GM19193 (cell line): Measurements from ENCODE around the gene TLK1.

Source experiments
- POLR2A ChIP-seq: IDR thresholded peaks from 4 replicates; pipeline ENCODE4 v1.6.1; 2011; ENCODE audit not compliant: insufficient read depth, insufficient read length; ENCODE audit errors: extremely low read depth

The TLK1 gene

DNA sequence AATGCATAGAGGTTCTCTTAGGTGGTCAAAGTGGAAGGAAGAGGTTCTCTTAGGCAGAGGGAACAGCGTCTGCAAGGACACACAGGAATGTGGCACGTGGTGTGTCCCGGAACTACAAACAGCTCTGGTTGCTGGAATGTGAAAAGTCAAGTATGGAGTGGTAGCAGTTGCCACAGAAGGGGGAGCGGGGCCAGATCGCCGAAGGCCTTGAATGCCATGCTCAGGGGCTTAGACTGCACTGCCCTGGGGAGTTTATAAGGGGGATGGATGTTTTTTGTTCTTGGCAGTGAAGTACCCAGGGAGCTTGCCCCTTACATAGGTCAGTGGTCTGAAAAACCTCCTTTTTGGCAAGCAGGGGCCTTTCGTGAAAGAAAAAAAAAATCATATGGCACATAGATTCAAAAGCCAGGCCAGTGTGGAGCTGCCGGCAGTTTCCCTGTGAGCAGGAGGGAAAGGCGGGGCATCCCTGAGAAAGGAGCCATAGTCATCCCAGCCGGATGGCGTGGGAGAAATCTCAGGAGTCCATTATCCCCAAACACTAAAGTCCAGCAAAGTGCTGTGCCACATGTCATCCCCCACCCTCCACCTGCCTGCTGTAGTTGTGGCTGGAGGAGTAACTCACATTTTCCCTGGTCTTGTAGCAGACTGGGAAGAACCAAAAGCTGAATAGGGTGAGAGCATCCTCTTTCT lies 186.2 kb downstream of the TLK1 start:
- TF ChIP-seq POLR2A: no peak

DNA sequence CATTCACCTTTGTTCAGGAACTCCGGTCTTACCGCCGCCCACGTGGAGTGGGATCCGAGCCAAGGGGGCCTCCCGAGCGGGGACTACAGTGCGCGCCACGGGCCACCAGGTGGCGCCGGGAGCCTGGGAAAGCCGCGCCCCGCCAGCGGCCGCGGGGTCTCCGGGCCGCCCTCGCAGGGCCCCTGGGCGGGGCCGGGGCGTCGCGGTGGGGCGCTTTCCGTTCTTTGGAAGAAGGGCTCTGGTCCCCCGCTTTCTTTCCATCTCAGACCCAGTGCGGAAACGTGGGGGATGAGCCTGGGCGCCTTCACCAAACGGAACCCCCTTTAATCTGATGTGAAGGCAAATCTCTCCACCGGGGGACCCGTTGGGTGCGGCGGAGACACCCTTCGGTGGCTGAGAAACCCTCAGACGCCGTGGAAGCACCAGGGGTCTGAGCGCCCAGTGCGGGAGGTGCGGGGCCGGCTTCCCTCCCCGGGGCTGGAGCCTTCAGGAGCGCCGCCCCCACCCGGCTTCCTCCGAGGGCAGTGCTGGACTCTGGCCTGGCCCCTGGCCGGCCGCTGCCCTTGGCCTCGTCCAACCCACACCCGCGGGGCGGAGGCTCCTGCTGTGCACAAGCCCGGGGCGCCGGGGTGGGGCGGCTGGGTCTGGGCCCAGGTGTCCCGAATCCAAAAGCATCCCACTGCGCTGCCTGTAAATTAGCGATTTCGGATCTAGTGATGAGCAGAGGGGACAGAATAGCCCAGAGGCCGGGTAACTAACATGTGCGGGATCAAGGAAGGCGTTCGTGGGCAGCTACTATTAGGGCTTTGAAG lies 187.0 kb downstream of the TLK1 start:
- TF ChIP-seq POLR2A: peak; percentile 70

DNA sequence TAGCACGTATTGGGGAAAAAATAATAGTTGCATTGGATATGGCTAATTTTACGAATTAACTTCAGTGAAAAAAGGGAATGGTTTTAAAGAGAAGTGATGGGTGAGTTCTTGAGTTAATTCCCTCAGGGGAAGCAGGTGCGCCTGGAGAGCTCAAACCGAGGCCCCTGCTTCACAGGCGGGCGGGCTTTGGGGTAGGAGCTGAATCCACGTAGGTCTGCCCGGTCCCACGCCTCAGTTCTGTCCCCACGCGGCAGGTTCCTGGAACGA lies 187.5 kb downstream of the TLK1 start:
- no peak for TF ChIP-seq POLR2A

DNA sequence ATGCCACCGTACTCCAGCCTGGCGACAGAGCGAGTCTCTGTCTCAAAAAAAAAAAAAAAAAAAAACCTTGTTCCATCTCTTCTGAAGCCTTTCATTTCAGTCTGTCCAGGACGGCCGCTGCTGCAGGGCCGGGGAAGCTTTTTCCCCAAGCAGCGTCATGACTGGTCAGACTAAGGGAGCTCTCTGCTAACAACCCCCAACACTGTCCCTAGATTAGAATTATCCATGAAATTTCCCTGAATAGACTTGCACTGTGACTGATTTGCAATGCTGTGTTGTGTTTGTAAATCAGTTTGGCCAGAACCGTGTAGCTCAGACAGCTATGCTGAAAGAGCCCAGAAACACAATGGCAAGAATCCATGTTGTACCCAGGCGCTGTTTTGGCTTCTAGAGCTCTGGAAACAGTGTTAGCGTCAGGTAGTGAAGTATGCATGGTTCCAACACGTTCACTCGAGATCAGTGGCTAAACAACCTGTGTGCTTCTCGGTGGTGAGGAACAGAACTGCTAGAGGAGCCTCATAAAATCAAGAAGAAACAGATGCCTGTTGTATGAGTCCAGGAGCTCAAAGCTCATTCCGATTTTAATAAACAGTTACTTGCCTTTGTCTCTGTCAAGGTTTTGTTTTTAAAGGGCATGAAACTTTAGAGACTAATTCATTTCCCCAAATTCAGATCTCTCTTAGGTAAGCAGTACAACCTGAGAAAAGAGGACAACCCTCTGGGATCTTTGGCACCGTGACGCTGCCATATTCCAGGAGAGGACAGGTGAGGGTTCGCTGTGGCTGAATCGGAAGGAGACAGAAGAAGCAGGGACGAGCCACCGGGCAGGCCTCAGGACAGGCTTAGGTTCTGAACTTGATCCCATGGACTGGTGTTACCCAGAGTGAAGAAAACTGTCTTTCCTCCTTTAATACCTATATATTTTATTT lies 188.1 kb downstream of the TLK1 start:
- TF ChIP-seq POLR2A: no peak

DNA sequence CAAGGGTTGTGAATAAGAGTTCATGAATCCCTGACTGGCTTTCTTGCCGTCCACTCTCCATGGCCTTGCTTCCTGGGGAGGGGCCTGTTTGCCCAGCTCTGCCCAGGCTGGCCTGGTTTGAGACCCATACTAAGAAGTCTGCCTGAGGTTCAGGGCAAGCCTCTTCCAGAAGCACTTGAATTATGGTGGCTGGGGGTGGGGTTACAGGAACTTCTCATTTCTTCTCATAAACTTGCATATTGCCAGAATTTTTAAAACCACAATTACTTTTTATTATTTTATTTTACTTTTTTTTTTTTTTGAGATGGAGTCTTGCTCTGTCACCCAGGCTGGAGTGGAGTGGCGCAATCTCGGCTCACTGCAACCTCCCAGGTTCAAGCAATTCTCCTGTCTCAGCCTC lies 189.6 kb downstream of the TLK1 start:
- TF ChIP-seq POLR2A: no peak

DNA sequence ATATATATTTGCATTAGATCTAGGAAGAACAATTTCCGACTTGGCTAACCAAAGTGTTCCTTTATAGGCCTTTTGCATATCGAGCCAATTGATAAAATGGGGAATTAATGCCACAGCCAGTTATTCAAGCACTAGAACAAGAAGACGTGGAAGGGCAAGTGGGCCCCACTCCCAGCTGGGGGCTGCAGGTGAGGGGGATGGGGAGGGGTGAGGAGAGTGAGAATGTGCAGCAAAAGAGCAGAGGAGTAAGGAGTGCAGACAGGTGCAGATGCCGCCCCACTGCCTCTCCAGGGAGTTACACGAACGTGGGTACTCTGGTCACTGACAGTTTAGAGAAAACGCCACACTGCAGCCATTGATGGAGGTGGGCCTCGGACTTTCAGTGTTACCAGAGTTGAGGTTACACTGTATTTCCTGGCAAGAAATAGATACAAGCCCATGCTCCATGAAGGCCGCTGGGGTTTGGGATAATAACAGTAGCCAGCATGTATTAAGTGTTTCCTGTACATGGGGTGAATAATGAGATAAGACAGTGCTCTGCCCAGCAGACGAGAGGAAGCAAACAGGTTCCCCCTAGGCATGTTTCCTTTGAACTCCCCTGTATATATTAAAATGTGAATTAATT lies 190.7 kb downstream of the TLK1 start:
- no peak for TF ChIP-seq POLR2A

DNA sequence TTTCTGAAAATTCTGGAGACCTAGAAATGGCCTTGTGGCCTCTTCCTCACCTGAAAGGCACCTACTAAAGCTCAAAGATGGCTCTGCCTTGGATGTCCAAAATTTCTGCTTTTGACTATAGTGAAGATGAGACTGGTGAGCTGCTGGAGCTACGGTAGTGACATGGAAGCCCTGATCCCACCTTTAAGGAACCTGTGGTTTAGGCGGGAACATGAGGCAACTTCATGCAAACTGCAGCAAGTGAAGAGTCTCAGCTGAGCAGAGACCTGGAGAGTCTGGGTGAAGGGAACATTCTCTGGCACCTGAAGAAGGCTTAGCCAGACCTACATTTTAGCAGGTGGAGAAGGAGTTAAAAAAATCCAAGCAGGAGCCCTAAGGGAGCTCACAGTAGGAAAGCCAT lies 191.7 kb downstream of the TLK1 start:
- no peak for TF ChIP-seq POLR2A

DNA sequence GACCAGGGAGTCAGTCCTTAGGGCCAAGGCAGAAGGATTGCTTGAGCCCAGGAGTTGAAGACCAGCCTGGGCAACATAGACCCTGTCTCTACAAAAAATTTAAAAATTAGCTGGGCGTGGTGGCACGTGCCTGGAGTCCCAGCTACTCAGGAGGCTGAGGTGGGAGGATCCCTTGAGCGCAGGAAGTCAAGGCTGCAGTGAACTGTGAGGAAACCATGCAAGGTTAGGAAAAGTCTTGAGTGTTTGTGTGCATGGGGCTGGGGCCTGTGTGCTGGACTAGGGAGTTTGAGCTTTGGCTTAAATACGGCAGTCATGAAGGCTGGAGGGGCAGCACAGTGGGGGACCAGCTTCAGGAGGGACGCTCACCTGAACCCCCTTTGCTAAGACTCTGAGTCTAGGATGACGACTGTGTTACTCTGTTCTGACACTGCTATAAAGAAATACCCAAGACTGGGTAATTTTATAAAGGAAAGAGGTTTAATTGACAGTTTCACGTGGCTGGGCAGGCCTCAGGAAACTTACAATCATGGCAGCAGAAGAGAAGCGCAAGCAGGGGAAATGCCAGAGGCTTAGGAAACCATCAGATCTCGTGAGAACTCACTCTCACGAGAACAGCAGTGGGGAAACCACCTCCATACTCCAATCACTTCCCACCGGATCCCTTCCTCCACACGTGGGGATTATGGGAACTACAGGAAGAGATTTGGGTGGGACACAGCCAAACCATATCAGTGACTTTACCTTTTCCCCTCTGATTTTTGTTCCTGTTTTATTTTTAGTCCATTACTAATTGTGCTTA lies 192.3 kb downstream of the TLK1 start:
- TF ChIP-seq POLR2A: no peak

DNA sequence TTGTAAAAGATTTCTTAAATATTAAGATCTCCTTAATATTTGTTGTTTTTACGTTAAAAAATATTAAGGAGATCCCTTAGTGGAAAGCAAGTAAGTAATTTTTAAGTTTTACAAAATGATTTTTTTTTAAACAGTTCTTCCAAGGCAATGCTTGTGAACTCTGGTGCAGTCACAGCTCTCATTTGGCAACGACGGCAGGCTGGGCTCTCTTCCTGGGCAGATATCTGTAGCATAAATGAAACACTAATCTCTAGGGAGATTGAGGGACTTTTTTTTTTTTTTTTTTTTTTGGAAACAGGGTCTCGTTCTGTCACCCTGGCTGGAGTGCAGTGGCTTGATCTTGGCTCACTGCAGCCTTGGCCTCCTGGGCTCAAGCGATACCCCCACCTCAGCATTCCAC lies 193.1 kb downstream of the TLK1 start:
- TF ChIP-seq POLR2A: no peak

DNA sequence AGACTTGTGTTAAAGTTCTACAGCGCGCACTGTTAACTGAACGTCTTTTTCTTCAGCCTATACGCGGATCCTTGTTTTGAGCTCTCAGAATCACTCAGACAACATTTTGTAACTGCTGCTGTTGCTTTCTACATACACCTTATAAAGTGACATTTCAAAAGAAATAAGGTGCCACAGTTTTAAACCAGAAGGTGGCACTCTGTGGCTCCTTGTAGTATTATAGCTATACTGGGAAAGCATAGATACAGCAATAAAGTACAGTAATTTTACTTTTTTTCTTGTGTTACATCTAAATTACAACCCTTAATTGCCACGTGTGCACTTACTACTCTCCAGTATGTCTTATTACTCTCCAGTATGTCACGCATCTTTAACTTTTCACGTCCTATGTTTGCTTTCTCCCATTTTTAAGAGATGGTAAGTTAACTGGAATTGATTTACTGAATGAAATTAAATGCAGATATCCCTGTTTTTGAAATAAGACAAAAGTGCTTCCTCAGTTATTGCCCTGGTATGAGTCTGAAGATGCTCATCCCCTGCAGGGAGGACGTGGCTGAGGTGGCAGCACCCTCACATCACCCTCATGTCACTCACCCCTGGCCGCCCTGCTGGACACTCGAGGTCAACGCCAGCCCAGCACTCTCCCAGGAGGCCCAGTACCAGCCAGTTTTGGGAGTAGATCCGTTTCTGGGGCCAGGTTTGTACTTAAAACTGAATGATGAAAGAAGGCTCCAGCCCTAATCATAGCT lies 193.9 kb downstream of the TLK1 start:
- no peak for TF ChIP-seq POLR2A

DNA sequence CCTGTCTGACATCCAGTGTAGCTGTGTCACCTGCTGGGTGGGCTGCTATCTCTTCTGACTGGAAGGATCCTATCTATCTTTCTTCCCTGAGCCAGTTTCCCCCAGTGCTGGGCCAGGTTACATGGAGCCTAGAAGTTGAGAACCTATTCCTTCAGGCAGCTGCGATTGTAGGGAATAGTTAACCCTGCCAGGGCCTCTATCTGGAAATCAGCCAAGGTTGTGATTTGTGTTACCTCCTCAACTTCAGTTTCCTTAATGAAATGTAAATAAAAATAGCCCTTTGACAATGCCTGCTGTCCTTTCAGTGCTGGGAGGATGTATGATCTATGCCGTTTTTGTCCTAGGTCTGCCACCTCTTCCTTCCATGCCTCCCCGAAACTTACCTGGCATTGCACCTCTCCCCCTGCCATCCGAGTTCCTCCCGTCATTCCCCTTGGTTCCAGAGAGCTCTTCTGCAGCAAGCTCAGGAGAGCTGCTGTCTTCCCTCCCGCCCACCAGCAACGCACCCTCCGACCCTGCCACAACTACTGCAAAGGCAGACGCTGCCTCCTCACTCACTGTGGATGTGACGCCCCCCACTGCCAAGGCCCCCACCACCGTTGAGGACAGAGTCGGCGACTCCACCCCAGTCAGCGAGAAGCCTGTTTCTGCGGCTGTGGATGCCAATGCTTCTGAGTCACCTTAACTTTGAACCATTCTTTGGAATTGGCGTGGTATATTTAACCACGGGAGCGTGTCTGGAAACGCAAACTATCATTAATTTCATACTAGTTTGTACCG lies 195.1 kb downstream of the TLK1 start:
- TF ChIP-seq POLR2A: no peak

DNA sequence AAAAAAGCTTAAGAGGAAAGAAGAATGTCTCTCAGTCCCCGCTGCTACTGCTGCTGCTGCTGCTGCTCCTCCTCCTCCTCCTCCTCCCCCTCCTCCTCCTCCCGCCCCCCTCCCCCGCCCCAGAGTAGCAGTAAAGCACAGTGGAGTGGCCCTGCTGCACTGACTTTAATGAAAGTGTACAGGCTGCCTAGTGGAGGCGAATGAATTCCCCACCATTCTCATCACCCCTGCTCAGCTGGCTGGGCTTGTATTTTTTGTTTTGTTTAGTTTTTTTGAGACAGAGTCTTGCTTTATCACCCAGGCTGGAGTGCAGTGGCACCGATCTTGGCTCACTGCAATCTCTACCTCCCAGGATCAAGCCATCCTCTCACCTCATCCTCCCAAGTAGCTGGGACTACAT lies 197.3 kb downstream of the TLK1 start:
- TF ChIP-seq POLR2A: no peak

DNA sequence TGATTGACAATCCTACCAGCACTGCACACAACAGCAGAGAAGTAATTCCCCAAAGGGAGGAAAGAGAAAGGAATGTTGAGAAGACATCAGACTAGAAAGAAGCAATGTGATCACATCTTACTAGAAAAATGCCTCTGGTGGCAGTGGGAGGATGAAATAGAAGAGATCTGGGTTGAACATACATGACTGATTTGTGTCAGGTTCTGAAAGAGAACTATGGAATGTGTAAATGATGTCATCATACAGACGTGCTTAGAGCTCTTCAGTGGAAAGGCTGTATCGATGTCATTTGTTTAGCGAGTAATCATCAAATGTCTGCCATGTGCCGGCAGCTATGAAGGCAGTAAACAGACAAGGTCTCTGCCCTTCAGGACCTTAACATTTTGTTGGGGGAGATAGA lies 206.8 kb downstream of the TLK1 start:
- no peak for TF ChIP-seq POLR2A
